Keratinocyte (primary cell): Measurements from ENCODE around the gene MAP7.

ENCODE experiments used
- CTCF ChIP-seq, 3 experiments: IDR thresholded peaks in 1 of 3; conservative IDR thresholded peaks in 1 of 3; optimal IDR thresholded peaks in 1 of 3; 2 replicates in 2 of 3; 3 replicates in 1 of 3; pipeline versions ENCODE3 to v1.5.1; 2011; ENCODE audit warnings: low read length in 3 of 3, mild to moderate bottlenecking in 3 of 3, moderate library complexity in 2 of 3, control low read depth in 1 of 3, inconsistent platforms in 1 of 3; ENCODE audit not compliant: insufficient read depth in 2 of 3; ENCODE audit errors: extremely low read depth in 1 of 3
- EZH2 ChIP-seq: IDR thresholded peaks from one replicate; pipeline ENCODE4 v1.6.1; 2012; ENCODE audit warnings: inconsistent platforms, mild to moderate bottlenecking, low read length, moderate library complexity

DNA sequence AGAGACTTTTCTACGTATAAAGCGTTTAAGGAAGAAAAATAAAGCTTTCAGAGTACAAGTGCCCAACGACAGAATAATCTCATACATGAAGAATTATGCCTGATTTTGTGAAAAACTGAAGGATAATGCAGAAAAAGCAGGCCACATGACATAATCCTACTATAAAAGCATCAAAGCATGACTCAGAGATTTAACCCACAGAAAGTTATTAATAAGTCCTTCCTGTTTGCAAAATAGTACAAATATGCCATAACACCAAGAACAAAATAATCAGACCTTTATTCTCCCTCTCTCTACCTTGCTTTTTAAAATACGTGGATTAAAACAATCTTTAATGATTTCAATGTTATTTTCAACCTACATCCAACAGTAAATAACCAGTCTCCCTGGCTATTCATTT, 142.0 kb downstream of the MAP7 start:
- TF ChIP-seq CTCF (optimal IDR thresholded peaks at IDR 0.05 in 1 of 3, IDR thresholded peaks at IDR 0.05 in 1 of 3, conservative IDR thresholded peaks at IDR 0.05 in 1 of 3; ENCODE audit: extremely low read depth in 1 of 3, insufficient read depth in 2 of 3, low read length in 3 of 3): no peak
- TF ChIP-seq EZH2: no peak
